ENCODE results near the gene GOPC. TPM values are rescaled to one million over a fixed set of nuclear protein-coding genes. Genes with fewer than 3 reads are reported as not detected.

GOPC gene
- total RNA-seq, 3 donors from 2014 or later (not counting 1 experiment from before 2014, with no cell fraction given), result 17.5 to 27.7 (median 20.4) TPM

DNA sequence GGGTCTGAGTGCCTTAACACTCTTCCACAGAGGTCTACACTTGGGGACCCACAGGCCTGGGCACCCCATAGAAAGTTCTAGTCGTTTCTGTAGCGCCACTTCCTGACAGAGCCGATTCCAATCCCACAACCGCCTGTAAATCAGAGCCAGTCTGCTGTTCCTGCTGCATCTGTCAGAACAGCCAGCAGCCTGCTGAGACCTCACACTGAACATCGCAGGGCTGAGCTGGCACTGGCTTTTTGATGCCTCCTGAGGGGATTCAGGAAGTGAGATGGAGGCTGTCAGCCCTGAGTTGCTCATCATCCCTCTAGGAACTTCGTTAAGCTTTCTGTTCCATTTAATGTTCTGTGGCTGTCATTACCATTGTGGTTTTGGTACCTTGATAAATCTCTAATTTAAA, 71.0 kb downstream of the GOPC start:
- Mint-ChIP-seq H3K36me3 (peaks cover 8% of the 10 kb centered on the region), H3K27ac (no peak overlapping the region), H3K27me3 (ENCODE audit: low read depth in 2 of 2) (no peaks in the 10 kb centered on the region), H3K9me3 (no peaks in the 10 kb centered on the region), H3K4me1 (peaks cover 0 to 11% of the 10 kb centered on the region in 2 donors), H3K4me3 (no peak overlapping the region)
- ATAC-seq, result no peak
- no peak for DNase-seq
- TF ChIP-seq, protein P1, sequence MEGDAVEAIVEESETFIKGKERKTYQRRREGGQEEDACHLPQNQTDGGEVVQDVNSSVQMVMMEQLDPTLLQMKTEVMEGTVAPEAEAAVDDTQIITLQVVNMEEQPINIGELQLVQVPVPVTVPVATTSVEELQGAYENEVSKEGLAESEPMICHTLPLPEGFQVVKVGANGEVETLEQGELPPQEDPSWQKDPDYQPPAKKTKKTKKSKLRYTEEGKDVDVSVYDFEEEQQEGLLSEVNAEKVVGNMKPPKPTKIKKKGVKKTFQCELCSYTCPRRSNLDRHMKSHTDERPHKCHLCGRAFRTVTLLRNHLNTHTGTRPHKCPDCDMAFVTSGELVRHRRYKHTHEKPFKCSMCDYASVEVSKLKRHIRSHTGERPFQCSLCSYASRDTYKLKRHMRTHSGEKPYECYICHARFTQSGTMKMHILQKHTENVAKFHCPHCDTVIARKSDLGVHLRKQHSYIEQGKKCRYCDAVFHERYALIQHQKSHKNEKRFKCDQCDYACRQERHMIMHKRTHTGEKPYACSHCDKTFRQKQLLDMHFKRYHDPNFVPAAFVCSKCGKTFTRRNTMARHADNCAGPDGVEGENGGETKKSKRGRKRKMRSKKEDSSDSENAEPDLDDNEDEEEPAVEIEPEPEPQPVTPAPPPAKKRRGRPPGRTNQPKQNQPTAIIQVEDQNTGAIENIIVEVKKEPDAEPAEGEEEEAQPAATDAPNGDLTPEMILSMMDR (IDR thresholded peaks at IDR 0.05), result no peak
- Histone ChIP-seq H3K36me3 (ENCODE audit: control insufficient read depth, insufficient read depth, low read length) (no peaks in the 10 kb centered on the region), H3K9me3 (ENCODE audit: control insufficient read depth, insufficient read depth, low read length) (no peaks in the 10 kb centered on the region), H3K27ac (ENCODE audit: low read length) (no peak overlapping the region), H3K4me3 (ENCODE audit: low read length) (no peak overlapping the region), H3K27me3 (ENCODE audit: control insufficient read depth, insufficient read depth, low read length) (no peaks in the 10 kb centered on the region), H3K4me1 (ENCODE audit: control insufficient read depth, insufficient read depth, low read length) (no peaks in the 10 kb centered on the region)
- intact Hi-C loops (cut with micrococcal nuclease), result no loop called here
- 44% methylated on average over 6 of the region's 6 CpGs for WGBS (ENCODE audit: insufficient coverage)

DNA sequence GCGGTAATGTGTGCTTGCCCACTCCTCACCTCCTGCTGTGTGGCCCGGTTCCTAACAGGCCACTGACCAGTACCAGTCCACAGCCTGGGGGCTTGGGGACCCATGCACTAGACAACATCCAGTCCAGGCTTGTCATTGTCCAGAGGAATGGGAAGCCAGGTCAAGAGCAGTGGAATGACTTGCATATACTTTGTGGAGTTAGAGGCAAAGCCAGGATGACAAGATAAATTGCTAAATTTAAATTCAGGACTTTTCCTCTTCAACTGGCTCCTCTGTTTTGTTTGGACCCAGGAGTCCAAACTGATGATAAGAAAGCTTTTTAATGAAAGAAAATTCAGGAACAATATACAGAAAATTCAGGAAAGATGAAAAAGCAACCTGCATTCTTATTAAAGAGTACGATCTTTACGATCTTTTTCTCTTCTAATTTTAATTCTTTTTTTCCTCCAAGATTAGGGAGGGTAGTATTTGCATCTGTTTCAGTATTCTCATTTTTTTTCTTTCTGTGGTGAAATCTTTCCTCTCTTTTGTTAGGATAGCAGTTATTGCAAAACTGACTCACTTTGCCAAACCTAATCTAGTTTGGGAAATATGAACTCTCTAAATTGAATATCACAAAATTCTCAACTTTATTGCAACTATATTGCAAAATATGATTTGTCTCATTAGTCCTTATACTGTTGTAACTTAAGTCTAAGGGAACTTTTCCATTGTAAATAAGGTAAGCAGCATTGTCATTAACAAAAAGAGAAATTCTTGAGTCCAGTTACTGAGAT, 71.7 kb downstream of the GOPC start:
- Mint-ChIP-seq H3K27me3 (ENCODE audit: low read depth in 2 of 2) (no peaks in the 10 kb centered on the region), H3K4me3 (no peak overlapping the region), H3K36me3 (peaks cover 8% of the 10 kb centered on the region), H3K9me3 (no peaks in the 10 kb centered on the region), H3K27ac (no peak overlapping the region), H3K4me1 (peaks cover 0 to 11% of the 10 kb centered on the region in 2 donors)
- DNase-seq (no peak), ATAC-seq (no peak)
- no peak overlapping the region for H3K4me3 ChIP-seq (ENCODE audit: low read length)
- intact Hi-C loops (cut with micrococcal nuclease), result no loop called here
- WGBS (ENCODE audit: insufficient coverage), result 98% methylated on average over 2 of the region's 4 CpGs
- no peaks in the 10 kb centered on the region for H3K36me3 ChIP-seq (ENCODE audit: control insufficient read depth, insufficient read depth, low read length)
- H3K9me3 ChIP-seq (ENCODE audit: control insufficient read depth, insufficient read depth, low read length), result no peaks in the 10 kb centered on the region
- no peaks in the 10 kb centered on the region for H3K27me3 ChIP-seq (ENCODE audit: control insufficient read depth, insufficient read depth, low read length)
- no peak overlapping the region for H3K27ac ChIP-seq (ENCODE audit: low read length)
- no peaks in the 10 kb centered on the region for H3K4me1 ChIP-seq (ENCODE audit: control insufficient read depth, insufficient read depth, low read length)
- TF ChIP-seq, protein P1 (IDR thresholded peaks at IDR 0.05), result no peak

DNA sequence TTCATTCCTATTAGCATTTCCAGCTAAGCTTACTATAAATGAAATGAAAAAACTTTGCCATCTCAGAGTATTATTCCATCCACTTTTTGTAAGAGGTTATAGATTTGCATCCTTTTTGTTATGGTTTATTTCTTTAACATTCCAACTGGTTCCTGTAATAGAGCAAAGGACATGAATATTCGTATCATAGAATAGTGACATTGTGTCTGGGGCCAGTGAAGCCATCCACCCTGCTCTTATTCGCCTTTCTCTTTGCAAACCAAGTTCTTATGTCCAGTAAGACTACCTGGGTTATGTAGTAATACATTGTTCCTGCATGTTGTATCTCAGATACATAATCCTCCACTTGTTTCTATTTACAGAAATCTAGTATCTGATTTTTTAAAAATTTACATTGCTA, 76.7 kb downstream of the GOPC start:
- no peak overlapping the region for H3K27ac ChIP-seq (ENCODE audit: low read length)
- 83% methylated on average over 1 of the region's 2 CpGs for WGBS (ENCODE audit: insufficient coverage)
- Mint-ChIP-seq H3K36me3 (no peaks in the 10 kb centered on the region), H3K27ac (no peak overlapping the region), H3K4me1 (no peaks in the 10 kb centered on the region), H3K27me3 (ENCODE audit: low read depth in 2 of 2) (no peaks in the 10 kb centered on the region), H3K9me3 (no peaks in the 10 kb centered on the region), H3K4me3 (no peak overlapping the region)
- TF ChIP-seq, protein P1 (IDR thresholded peaks at IDR 0.05), result no peak
- H3K36me3 ChIP-seq (ENCODE audit: control insufficient read depth, insufficient read depth, low read length), result no peaks in the 10 kb centered on the region
- no peaks in the 10 kb centered on the region for H3K27me3 ChIP-seq (ENCODE audit: control insufficient read depth, insufficient read depth, low read length)
- no peaks in the 10 kb centered on the region for H3K9me3 ChIP-seq (ENCODE audit: control insufficient read depth, insufficient read depth, low read length)
- DNase-seq (no peak), ATAC-seq (no peak)
- H3K4me1 ChIP-seq (ENCODE audit: control insufficient read depth, insufficient read depth, low read length), result no peaks in the 10 kb centered on the region
- intact Hi-C loops (cut with micrococcal nuclease), result no loop called here
- H3K4me3 ChIP-seq (ENCODE audit: low read length), result no peak overlapping the region

All from natural killer cell (primary cell).